ENCODE data around the gene ADAMTS18.

The ADAMTS18 gene

DNA sequence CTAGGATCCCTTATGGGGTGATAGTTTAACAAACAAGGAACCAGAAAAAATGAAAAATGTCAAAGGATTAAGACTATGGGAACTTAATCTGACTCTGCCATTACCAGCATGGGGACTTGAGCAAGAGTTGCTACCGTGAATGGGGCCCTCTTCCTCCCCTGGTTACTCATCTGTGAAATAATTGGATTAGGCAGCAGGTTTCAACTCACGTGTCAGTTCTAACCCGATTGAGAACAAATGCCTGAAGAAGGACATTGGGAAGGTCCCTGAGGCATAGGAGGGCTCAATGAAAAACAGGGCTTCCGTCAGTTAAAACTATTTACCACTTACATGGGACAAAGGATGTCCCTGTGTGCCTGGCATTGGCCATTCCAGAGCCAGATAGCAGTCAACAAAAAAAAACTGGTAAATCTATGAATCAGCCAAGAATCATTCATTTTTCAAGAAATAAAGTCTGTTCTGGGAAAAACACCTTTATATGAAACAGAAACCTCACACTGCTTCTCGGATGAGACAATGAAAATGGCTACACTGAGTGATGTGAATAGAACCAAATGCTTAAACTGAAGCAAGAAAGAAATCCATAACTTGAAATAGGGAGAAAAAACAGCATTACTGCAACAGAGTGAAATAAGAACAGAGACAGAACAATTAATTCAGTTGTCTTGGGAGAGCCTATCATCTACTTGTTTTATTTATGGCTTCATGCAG, 104.3 kb downstream of the ADAMTS18 start:
- TF ChIP-seq SPI1 (IDR thresholded peaks at IDR 0.05; ENCODE audit: borderline replicate concordance, low read depth): no peak
- TF ChIP-seq, protein P1, sequence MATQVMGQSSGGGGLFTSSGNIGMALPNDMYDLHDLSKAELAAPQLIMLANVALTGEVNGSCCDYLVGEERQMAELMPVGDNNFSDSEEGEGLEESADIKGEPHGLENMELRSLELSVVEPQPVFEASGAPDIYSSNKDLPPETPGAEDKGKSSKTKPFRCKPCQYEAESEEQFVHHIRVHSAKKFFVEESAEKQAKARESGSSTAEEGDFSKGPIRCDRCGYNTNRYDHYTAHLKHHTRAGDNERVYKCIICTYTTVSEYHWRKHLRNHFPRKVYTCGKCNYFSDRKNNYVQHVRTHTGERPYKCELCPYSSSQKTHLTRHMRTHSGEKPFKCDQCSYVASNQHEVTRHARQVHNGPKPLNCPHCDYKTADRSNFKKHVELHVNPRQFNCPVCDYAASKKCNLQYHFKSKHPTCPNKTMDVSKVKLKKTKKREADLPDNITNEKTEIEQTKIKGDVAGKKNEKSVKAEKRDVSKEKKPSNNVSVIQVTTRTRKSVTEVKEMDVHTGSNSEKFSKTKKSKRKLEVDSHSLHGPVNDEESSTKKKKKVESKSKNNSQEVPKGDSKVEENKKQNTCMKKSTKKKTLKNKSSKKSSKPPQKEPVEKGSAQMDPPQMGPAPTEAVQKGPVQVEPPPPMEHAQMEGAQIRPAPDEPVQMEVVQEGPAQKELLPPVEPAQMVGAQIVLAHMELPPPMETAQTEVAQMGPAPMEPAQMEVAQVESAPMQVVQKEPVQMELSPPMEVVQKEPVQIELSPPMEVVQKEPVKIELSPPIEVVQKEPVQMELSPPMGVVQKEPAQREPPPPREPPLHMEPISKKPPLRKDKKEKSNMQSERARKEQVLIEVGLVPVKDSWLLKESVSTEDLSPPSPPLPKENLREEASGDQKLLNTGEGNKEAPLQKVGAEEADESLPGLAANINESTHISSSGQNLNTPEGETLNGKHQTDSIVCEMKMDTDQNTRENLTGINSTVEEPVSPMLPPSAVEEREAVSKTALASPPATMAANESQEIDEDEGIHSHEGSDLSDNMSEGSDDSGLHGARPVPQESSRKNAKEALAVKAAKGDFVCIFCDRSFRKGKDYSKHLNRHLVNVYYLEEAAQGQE (IDR thresholded peaks at IDR 0.05; ENCODE audit: insufficient replicate concordance, low read depth): no peak
- Histone ChIP-seq H3K27me3 (ENCODE audit: insufficient read depth, poor library complexity, severe bottlenecking) (no peaks in the 10 kb centered on the region), H3K27ac (replicated peaks) (no peak overlapping the region), H3K4me3 (replicated peaks; ENCODE audit: insufficient read depth, low read length) (no peak overlapping the region)
- DNase-seq (ENCODE audit: low read depth in 1 of 2, low spot score in 1 of 2): no peak

DNA sequence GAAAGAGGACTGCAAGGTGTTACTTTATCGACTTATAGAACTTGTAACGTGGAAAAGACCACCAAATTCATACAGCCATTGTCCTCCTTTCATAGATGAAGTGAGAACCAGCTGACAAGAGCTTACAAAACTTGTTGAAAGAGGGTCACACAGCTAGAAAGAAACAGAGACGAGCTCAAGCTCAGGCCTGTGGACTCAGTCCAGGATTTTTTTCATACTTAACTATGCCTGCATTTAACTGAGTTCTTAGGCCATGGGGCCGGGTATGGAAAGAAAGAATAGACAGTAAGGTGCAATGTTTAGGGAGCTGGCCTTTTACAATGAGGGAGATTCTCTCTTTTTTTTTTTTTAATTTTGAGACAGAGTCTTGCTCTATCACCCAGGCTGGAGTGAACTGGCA, 106.1 kb downstream of the ADAMTS18 start:
- no peak for DNase-seq (ENCODE audit: low read depth in 1 of 2, low spot score in 1 of 2)
- TF ChIP-seq, protein P2, sequence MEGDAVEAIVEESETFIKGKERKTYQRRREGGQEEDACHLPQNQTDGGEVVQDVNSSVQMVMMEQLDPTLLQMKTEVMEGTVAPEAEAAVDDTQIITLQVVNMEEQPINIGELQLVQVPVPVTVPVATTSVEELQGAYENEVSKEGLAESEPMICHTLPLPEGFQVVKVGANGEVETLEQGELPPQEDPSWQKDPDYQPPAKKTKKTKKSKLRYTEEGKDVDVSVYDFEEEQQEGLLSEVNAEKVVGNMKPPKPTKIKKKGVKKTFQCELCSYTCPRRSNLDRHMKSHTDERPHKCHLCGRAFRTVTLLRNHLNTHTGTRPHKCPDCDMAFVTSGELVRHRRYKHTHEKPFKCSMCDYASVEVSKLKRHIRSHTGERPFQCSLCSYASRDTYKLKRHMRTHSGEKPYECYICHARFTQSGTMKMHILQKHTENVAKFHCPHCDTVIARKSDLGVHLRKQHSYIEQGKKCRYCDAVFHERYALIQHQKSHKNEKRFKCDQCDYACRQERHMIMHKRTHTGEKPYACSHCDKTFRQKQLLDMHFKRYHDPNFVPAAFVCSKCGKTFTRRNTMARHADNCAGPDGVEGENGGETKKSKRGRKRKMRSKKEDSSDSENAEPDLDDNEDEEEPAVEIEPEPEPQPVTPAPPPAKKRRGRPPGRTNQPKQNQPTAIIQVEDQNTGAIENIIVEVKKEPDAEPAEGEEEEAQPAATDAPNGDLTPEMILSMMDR (IDR thresholded peaks at IDR 0.05; ENCODE audit: insufficient read depth, low read length): no peak
- TF ChIP-seq, protein P1 (IDR thresholded peaks at IDR 0.05; ENCODE audit: insufficient replicate concordance, low read depth): no peak
- no peak for TF ChIP-seq GABPA (IDR thresholded peaks at IDR 0.05; ENCODE audit: low read depth)
- TF ChIP-seq POLR2AphosphoS5 (IDR thresholded peaks at IDR 0.05; ENCODE audit: low read depth): no peak
- TF ChIP-seq SPI1 (IDR thresholded peaks at IDR 0.05; ENCODE audit: borderline replicate concordance, low read depth): no peak
- Histone ChIP-seq H3K27ac (replicated peaks) (no peak overlapping the region), H3K27me3 (ENCODE audit: insufficient read depth, poor library complexity, severe bottlenecking) (no peaks in the 10 kb centered on the region), H3K4me3 (replicated peaks; ENCODE audit: insufficient read depth, low read length) (no peak overlapping the region)

DNA sequence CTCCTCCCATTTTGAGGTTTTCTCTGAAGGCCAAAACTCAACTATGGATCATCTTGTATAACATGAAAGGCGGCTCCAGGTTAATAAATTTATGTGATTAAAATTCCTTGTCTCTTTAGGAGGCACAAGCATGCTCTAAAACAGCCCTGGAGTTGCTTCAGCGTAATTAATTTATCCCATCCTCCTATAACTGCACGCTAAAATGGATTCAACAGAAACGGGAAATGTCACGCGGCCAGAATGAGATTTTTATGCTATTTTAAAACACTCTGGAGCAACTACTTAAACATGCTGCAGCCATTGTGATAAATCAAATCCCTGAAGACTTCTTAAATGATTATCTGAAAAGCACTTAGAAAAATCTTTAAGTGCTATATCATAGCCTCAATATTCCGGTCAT, 106.6 kb downstream of the ADAMTS18 start:
- no peak for DNase-seq (ENCODE audit: low read depth in 1 of 2, low spot score in 1 of 2)
- H3K27me3 ChIP-seq (ENCODE audit: insufficient read depth, poor library complexity, severe bottlenecking): no peaks in the 10 kb centered on the region
- no peak overlapping the region for H3K4me3 ChIP-seq (replicated peaks; ENCODE audit: insufficient read depth, low read length)
- H3K27ac ChIP-seq (replicated peaks): no peak overlapping the region
- TF ChIP-seq GABPA (IDR thresholded peaks at IDR 0.05; ENCODE audit: low read depth) (no peak), POLR2AphosphoS5 (IDR thresholded peaks at IDR 0.05; ENCODE audit: low read depth) (no peak)
- TF ChIP-seq, protein P2 (IDR thresholded peaks at IDR 0.05; ENCODE audit: insufficient read depth, low read length): no peak

DNA sequence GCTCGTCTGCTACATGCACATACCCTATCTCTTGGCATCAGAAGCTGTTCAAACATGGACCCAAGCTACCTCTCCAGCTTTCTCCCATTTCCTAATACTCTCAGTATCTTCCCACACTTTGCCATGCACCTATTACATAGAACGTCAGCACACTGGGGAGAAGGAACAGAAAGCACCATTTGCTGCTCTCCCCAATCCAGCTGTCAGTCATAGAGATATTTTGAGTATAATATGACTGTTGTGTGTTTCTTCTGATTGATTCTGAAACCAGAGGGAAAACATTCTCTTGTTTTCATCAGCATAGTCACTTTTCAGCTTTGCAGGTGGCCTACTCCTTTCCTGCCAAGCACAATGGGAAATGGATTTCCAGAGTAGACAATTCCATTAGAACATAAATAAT, 107.1 kb downstream of the ADAMTS18 start:
- H3K27ac ChIP-seq (replicated peaks): no peak overlapping the region
- DNase-seq (ENCODE audit: low read depth in 1 of 2, low spot score in 1 of 2): no peak
- TF ChIP-seq, protein P1 (IDR thresholded peaks at IDR 0.05; ENCODE audit: insufficient replicate concordance, low read depth): no peak
- no peaks in the 10 kb centered on the region for H3K27me3 ChIP-seq (ENCODE audit: insufficient read depth, poor library complexity, severe bottlenecking)
- H3K4me3 ChIP-seq (replicated peaks; ENCODE audit: insufficient read depth, low read length): no peak overlapping the region
